H9 (cell line): Measurements from ENCODE around the gene ADRM1. TPM values are rescaled to one million over a fixed set of nuclear protein-coding genes. Genes with fewer than 3 reads are reported as not detected.

ENCODE experiments used
- DNase-seq: peaks from one replicate; pipeline ENCODE4 v3.0.0-alpha.2; 2017
- H2AFZ ChIP-seq: one replicate; pipeline ENCODE4 v1.6.1; 2013; ENCODE audit warnings: mild to moderate bottlenecking, low read length, control low read depth, moderate library complexity
- H2AK5ac ChIP-seq: 2 replicates; pipeline ENCODE4 v1.6.1; 2013; ENCODE audit warnings: low read length, control low read depth, mixed read lengths; ENCODE audit not compliant: insufficient read length
- H2BK120ac ChIP-seq: one replicate; pipeline ENCODE4 v1.6.1; 2013; ENCODE audit warnings: low read depth, mild to moderate bottlenecking, low read length, control low read depth, inconsistent platforms; ENCODE audit not compliant: poor library complexity, severe bottlenecking
- H2BK12ac ChIP-seq: 2 replicates; pipeline ENCODE4 v1.6.1; 2013; ENCODE audit warnings: low read length, control low read depth, mixed read lengths, low read depth; ENCODE audit not compliant: insufficient read length
- H2BK15ac ChIP-seq: 2 replicates; pipeline ENCODE4 v1.6.1; 2013; ENCODE audit warnings: low read depth, low read length, control low read depth
- H2BK20ac ChIP-seq: one replicate; pipeline ENCODE4 v1.6.1; 2013; ENCODE audit warnings: low read depth, mild to moderate bottlenecking, low read length, control low read depth, inconsistent platforms; ENCODE audit not compliant: poor library complexity, severe bottlenecking
- H2BK5ac ChIP-seq: 2 replicates; pipeline ENCODE4 v1.6.1; 2013; ENCODE audit warnings: low read length, control low read depth, mixed read lengths; ENCODE audit not compliant: insufficient read length
- H3K14ac ChIP-seq: 2 replicates; pipeline ENCODE4 v1.6.1; 2013; ENCODE audit warnings: low read length, control low read depth; ENCODE audit not compliant: insufficient read depth
- H3K18ac ChIP-seq: 2 replicates; pipeline ENCODE4 v1.6.1; 2013; ENCODE audit warnings: low read depth, mild to moderate bottlenecking, mixed read lengths, low read length, control low read depth; ENCODE audit not compliant: insufficient read length
- H3K23ac ChIP-seq: 2 replicates; pipeline ENCODE4 v1.6.1; 2013; ENCODE audit warnings: low read length, control low read depth, mixed read lengths, low read depth; ENCODE audit not compliant: insufficient read length
- H3K23me2 ChIP-seq: 2 replicates; pipeline ENCODE4 v1.6.1; 2013; ENCODE audit warnings: low read depth, mild to moderate bottlenecking, mixed read lengths, low read length, control low read depth; ENCODE audit not compliant: insufficient read length, poor library complexity, severe bottlenecking
- H3K27ac ChIP-seq: 2 replicates; pipeline ENCODE4 v1.5.1; 2013; ENCODE audit warnings: low read length, control low read depth, mixed read lengths, low read depth; ENCODE audit not compliant: insufficient read length
- H3K27me3 ChIP-seq: 2 replicates; pipeline ENCODE4 v1.6.1; 2013; ENCODE audit warnings: low read length, control low read depth, inconsistent platforms; ENCODE audit not compliant: insufficient read depth
- H3K4ac ChIP-seq: 2 replicates; pipeline ENCODE4 v1.6.1; 2013; ENCODE audit warnings: low read depth, mild to moderate bottlenecking, control low read depth, inconsistent platforms, low read length, moderate library complexity
- H3K4me1 ChIP-seq: 2 replicates; pipeline ENCODE4 v1.6.1; 2013; ENCODE audit warnings: low read length, control low read depth, inconsistent platforms; ENCODE audit not compliant: insufficient read depth
- H3K4me2 ChIP-seq: 2 replicates; pipeline ENCODE4 v1.6.1; 2013; ENCODE audit warnings: low read length, control low read depth, mixed read lengths; ENCODE audit not compliant: insufficient read length, insufficient read depth
- H3K56ac ChIP-seq: 2 replicates; pipeline ENCODE4 v1.6.1; 2013; ENCODE audit warnings: low read depth, mild to moderate bottlenecking, mixed read lengths, low read length, control low read depth; ENCODE audit not compliant: insufficient read length
- H3K79me1 ChIP-seq: 2 replicates; pipeline ENCODE4 v1.6.1; 2013; ENCODE audit warnings: low read depth, mild to moderate bottlenecking, moderate library complexity, low read length, control low read depth, inconsistent platforms; ENCODE audit not compliant: insufficient read depth, poor library complexity, severe bottlenecking
- H3K79me2 ChIP-seq: 2 replicates; pipeline ENCODE4 v1.6.1; 2013; ENCODE audit warnings: low read length, control low read depth, inconsistent platforms; ENCODE audit not compliant: insufficient read depth
- H3K9ac ChIP-seq: 2 replicates; pipeline ENCODE4 v1.6.1; 2013; ENCODE audit warnings: low read length, control low read depth, mixed read lengths; ENCODE audit not compliant: insufficient read length; ENCODE audit errors: extremely low read depth
- H3K9me3 ChIP-seq: one replicate; pipeline ENCODE4 v1.6.1; 2013; ENCODE audit warnings: low read depth, low read length, inconsistent platforms; ENCODE audit not compliant: control insufficient read depth
- H3T11ph ChIP-seq: one replicate; pipeline ENCODE4 v1.6.1; 2013; ENCODE audit warnings: mild to moderate bottlenecking, low read length, control low read depth, inconsistent platforms
- H4K20me1 ChIP-seq: one replicate; pipeline ENCODE4 v1.6.1; 2013; ENCODE audit not compliant: control insufficient read depth, insufficient read length, insufficient read depth
- H4K5ac ChIP-seq: 2 replicates; pipeline ENCODE4 v1.6.1; 2013; ENCODE audit warnings: low read depth, mild to moderate bottlenecking, mixed read lengths, low read length, control low read depth; ENCODE audit not compliant: insufficient read length
- H4K8ac ChIP-seq: replicated peaks from 2 replicates; pipeline ENCODE4 v1.6.1; 2013; ENCODE audit warnings: low read length, control low read depth, mixed read lengths, low read depth; ENCODE audit not compliant: insufficient read length
- H4K91ac ChIP-seq: 2 replicates; pipeline ENCODE4 v1.6.1; 2013; ENCODE audit warnings: low read depth, mild to moderate bottlenecking, moderate library complexity, mixed read lengths, low read length, control low read depth; ENCODE audit not compliant: insufficient read length
- H3K27ac Mint-ChIP-seq, 3 experiments: 2 replicates in 2 of 3; 3 replicates in 1 of 3; pipeline ENCODE4 v1.8.0; 2020 to 2021; ENCODE audit warnings: mixed read lengths in 3 of 3, mild to moderate bottlenecking in 1 of 3, moderate library complexity in 1 of 3
- H3K27me3 Mint-ChIP-seq: 2 replicates; pipeline ENCODE4 v1.8.0; 2021; ENCODE audit warnings: low read depth, mild to moderate bottlenecking, moderate library complexity, mixed read lengths
- H3K36me3 Mint-ChIP-seq, 3 experiments: 2 replicates in 2 of 3; 3 replicates in 1 of 3; pipeline ENCODE4 v1.8.0; 2020 to 2021; ENCODE audit warnings: low read depth in 3 of 3, mixed read lengths in 3 of 3; ENCODE audit not compliant: insufficient read depth in 1 of 3
- H3K4me1 Mint-ChIP-seq, 2 experiments: 2 replicates each; pipeline ENCODE4 v1.8.0; 2020; ENCODE audit warnings: mixed read lengths in 2 of 2
- H3K4me3 Mint-ChIP-seq, 2 experiments: 2 replicates in 1 of 2; 3 replicates in 1 of 2; pipeline ENCODE4 v1.8.0; 2020 to 2021; ENCODE audit warnings: mild to moderate bottlenecking in 2 of 2, mixed read lengths in 2 of 2, moderate library complexity in 1 of 2
- H3K9me3 Mint-ChIP-seq, 2 experiments: 2 replicates in 1 of 2; 3 replicates in 1 of 2; pipeline ENCODE4 v1.8.0; 2020; ENCODE audit warnings: mild to moderate bottlenecking in 2 of 2, mixed read lengths in 2 of 2, moderate library complexity in 1 of 2
- CTCF ChIP-seq: fragments of 200-600 bp; sonication (generic); conservative IDR thresholded peaks from 3 replicates; pipeline ENCODE4 v1.8.0; 2021; ENCODE audit warnings: antibody characterized with exemption, mild to moderate bottlenecking
- WGBS: extraction: QIAGEN DNeasy Blood & Tissue Kit; methylation state at CpG from one replicate; pipeline ENCODE4 v1.1.7; 2013; ENCODE audit warnings: missing lambda C conversion rate, low lambda C conversion rate, mixed read lengths; ENCODE audit not compliant: insufficient read length; ENCODE audit errors: extremely low coverage; 5-methylcytosine and 5-hydroxymethylcytosine counted together
- total RNA-seq: library from RNA; stranded (reverse); gene quantifications from 2 replicates; pipeline ENCODE4 v1.2.1, GENCODE V29; 2021

The ADRM1 gene
- total RNA-seq, 1 experiment from 2014 or later: 153 TPM

GRCh38 chr20:62329389-62330377 is 26.9 kb downstream of the ADRM1 start:
- Histone ChIP-seq H3K18ac (no peak overlapping the region), H3K27me3 (no peaks in the 10 kb centered on the region), H3K79me2 (no peaks in the 10 kb centered on the region), H3K56ac (no peak overlapping the region), H3T11ph (no peak overlapping the region), H4K20me1 (no peaks in the 10 kb centered on the region), H3K23me2 (no peaks in the 10 kb centered on the region), H2BK15ac (no peak overlapping the region), H2BK5ac (no peak overlapping the region), H2AK5ac (no peak overlapping the region), H3K79me1 (no peaks in the 10 kb centered on the region), H3K14ac (no peak overlapping the region), H2AFZ (no peak overlapping the region), H3K4me2 (no peak overlapping the region), H2BK12ac (no peak overlapping the region), H3K4ac (no peak overlapping the region), H4K8ac (no peak overlapping the region), H4K91ac (no peak overlapping the region), H3K9me3 (no peaks in the 10 kb centered on the region), H3K4me1 (no peaks in the 10 kb centered on the region), H2BK20ac (no peak overlapping the region), H3K27ac (no peak overlapping the region), H3K9ac (no peak overlapping the region), H4K5ac (no peak overlapping the region), H2BK120ac (no peak overlapping the region), H3K23ac (no peak overlapping the region)
- Mint-ChIP-seq H3K27me3 (no peaks in the 10 kb centered on the region; the same call in none of the 2 replicates), H3K4me3 (no peak overlapping the region), H3K4me1 (peaks cover 0 to 3% of the 10 kb centered on the region in 2 experiments; a peak in 1 of 4 replicates), H3K9me3 (no peaks in the 10 kb centered on the region; a peak in 2 of 5 replicates), H3K36me3 (peaks cover 19 to 64% (median 59%) of the 10 kb centered on the region in 3 experiments; a peak in 6 of 7 replicates), H3K27ac (no peak overlapping the region)
- no peak for DNase-seq
- no peak for TF ChIP-seq CTCF
- no CpG with 5 or more reads among the region's 37 CpGs for WGBS
